SK-N-SH (cell line): Measurements from ENCODE around the gene KLHL12. TPM values are rescaled to one million over a fixed set of nuclear protein-coding genes. Genes with fewer than 3 reads are reported as not detected.

Source experiments
- CTCF ChIA-PET: fragments of 300-600, 350-600 bp; formaldehyde crosslinking; extraction: SDS; loops from one replicate; lab custom pipeline; 2021; lab: Yijun Ruan, JAX
- POLR2A ChIA-PET: fragments of 350-600 bp; sonication (Branson Sonifier 250); formaldehyde crosslinking; extraction: SDS; loops from one replicate; lab custom pipeline; 2020; ENCODE audit warnings: antibody characterized with exemption, inconsistent platforms; lab: Yijun Ruan, JAX
- DNase-seq: peaks from one replicate; pipeline ENCODE4 v3.0.0; 2012
- H2AFZ ChIP-seq: fragments of 200-600 bp; sonication (generic); 2 replicates; pipeline ENCODE4 v1.8.1; 2016; ENCODE audit warnings: antibody characterized with exemption, mild to moderate bottlenecking, low read depth
- H3F3A ChIP-seq: fragments of 200-600 bp; sonication (generic); replicated peaks from 2 replicates; pipeline ENCODE3; 2016; ENCODE audit warnings: antibody characterized with exemption, mild to moderate bottlenecking; ENCODE audit not compliant: insufficient read depth
- H3K27ac ChIP-seq, 2 experiments: fragments of 200-500 bp in 1 of 2; fragments of 200-600 bp in 1 of 2; sonication (Bioruptor generic) in 1 of 2; sonication (generic), shearing (Covaris generic) in 1 of 2; 2 replicates each; pipeline versions ENCODE4 v1.5.1 to v1.6.1; 2014 to 2016; ENCODE audit warnings: low read depth in 2 of 2, inconsistent platforms in 1 of 2, low read length in 1 of 2, mild to moderate bottlenecking in 1 of 2, mixed read lengths in 1 of 2
- H3K27me3 ChIP-seq: fragments of 200-600 bp; sonication (generic), shearing (Covaris generic); 2 replicates; pipeline ENCODE4 v1.6.1; 2016; ENCODE audit warnings: mixed run types; ENCODE audit not compliant: insufficient read depth
- H3K36me3 ChIP-seq, 2 experiments: fragments of 200-500 bp in 1 of 2; fragments of 200-600 bp in 1 of 2; sonication (Bioruptor generic) in 1 of 2; sonication (generic) in 1 of 2; replicated peaks in 1 of 2; 2 replicates each; pipeline versions ENCODE3 to v1.5.1; 2014 to 2016; ENCODE audit warnings: low read length in 1 of 2, mild to moderate bottlenecking in 1 of 2; ENCODE audit not compliant: insufficient read depth in 2 of 2, control insufficient read depth in 1 of 2
- H3K4me1 ChIP-seq, 2 experiments: fragments of 200-500 bp in 1 of 2; fragments of 200-600 bp in 1 of 2; sonication (Bioruptor generic) in 1 of 2; sonication (generic), shearing (Covaris generic) in 1 of 2; 2 replicates each; pipeline versions ENCODE4 v1.5.1 to v1.6.1; 2014 to 2016; ENCODE audit warnings: low read depth in 1 of 2, low read length in 1 of 2, mixed run types in 1 of 2; ENCODE audit not compliant: insufficient read depth in 2 of 2, control insufficient read depth in 1 of 2
- H3K4me2 ChIP-seq: fragments of 200-600 bp; sonication (generic), shearing (Covaris generic); 2 replicates; pipeline ENCODE4 v1.6.1; 2017; ENCODE audit warnings: mixed run types
- H3K4me3 ChIP-seq, 2 experiments: fragments of 200-500 bp in 1 of 2; fragments of 200-600 bp in 1 of 2; sonication (Bioruptor generic) in 1 of 2; sonication (generic), shearing (Covaris generic) in 1 of 2; 2 replicates each; pipeline versions ENCODE4 v1.5.1 to v1.8.1; 2014 to 2016; ENCODE audit warnings: low read depth in 2 of 2, inconsistent platforms in 1 of 2, low read length in 1 of 2, mild to moderate bottlenecking in 1 of 2, mixed read lengths in 1 of 2, moderate library complexity in 1 of 2
- H3K79me2 ChIP-seq: fragments of 200-600 bp; sonication (generic); 2 replicates; pipeline ENCODE4 v1.8.1; 2017; ENCODE audit warnings: mild to moderate bottlenecking; ENCODE audit not compliant: insufficient read depth
- H3K9ac ChIP-seq: fragments of 200-600 bp; sonication (generic); 2 replicates; pipeline ENCODE4 v1.6.1; 2017; ENCODE audit warnings: mixed run types
- H3K9me2 ChIP-seq: fragments of 200-600 bp; sonication (generic); 2 replicates; pipeline ENCODE4 v1.6.1; 2017; ENCODE audit warnings: mixed run types
- H3K9me3 ChIP-seq: fragments of 200-600 bp; sonication (generic); 2 replicates; pipeline ENCODE4 v1.6.1; 2017; ENCODE audit warnings: mixed run types, mild to moderate bottlenecking, moderate library complexity
- H4K20me1 ChIP-seq: fragments of 200-600 bp; sonication (generic); 2 replicates; pipeline ENCODE4 v1.6.1; 2017; ENCODE audit warnings: mild to moderate bottlenecking, mixed run types; ENCODE audit not compliant: insufficient read depth
- GABPA ChIP-seq: IDR thresholded peaks from 2 replicates; pipeline ENCODE4 v1.4.0; 2012; ENCODE audit warnings: low read depth, mild to moderate bottlenecking
- MXI1 ChIP-seq: IDR thresholded peaks from 2 replicates; pipeline ENCODE4 v1.6.1; 2012; ENCODE audit warnings: mild to moderate bottlenecking, low read depth, low read length, improper control_type of control experiment
- NRF1 ChIP-seq: IDR thresholded peaks from 2 replicates; pipeline ENCODE4 v1.6.1; 2012; ENCODE audit warnings: low read depth, mild to moderate bottlenecking, low read length
- RCOR1 ChIP-seq: fragments of 150-350 bp; IDR thresholded peaks from 2 replicates; pipeline ENCODE4 v1.6.1; 2017; ENCODE audit warnings: antibody characterized with exemption, low read length
- SIN3A ChIP-seq: IDR thresholded peaks from 2 replicates; pipeline ENCODE4 v1.6.1; 2012; ENCODE audit warnings: low read depth, mild to moderate bottlenecking, low read length, moderate library complexity, borderline replicate concordance
- WGBS: methylation state at CpG from one replicate; pipeline ENCODE4 v1.1.6; 2017; ENCODE audit warnings: low lambda C conversion rate; 5-methylcytosine and 5-hydroxymethylcytosine counted together
- polyA plus RNA-seq, 3 experiments: library from polyadenylated mRNA; depleted of rRNA; stranded (reverse); fragments of >200 nt; gene quantifications; 2 replicates each; pipeline ENCODE4 v1.2.3, GENCODE V29; 2012
- small RNA-seq, 7 experiments: library from RNA; depleted of rRNA; stranded (forward); fragments of <200 nt; gene quantifications; one replicate each; pipeline ENCODE3, GENCODE V24; 2012

The KLHL12 gene
- polyA plus RNA-seq, 1 of the 3 experiments (the other 2 are of a cell fraction), result 22.6 TPM

- H3K27me3 ChIP-seq, result no peaks in the 10 kb centered on the region
- no peak overlapping the region for H3K4me2 ChIP-seq
- H3K4me3 ChIP-seq, result no peak overlapping the region
- no peaks in the 10 kb centered on the region for H4K20me1 ChIP-seq
- H3K9me2 ChIP-seq, result no peaks in the 10 kb centered on the region
- WGBS, result 82% methylated on average over 11 of the region's 11 CpGs
- no peak overlapping the region for H3K9ac ChIP-seq
- H3K36me3 ChIP-seq, result no peaks in the 10 kb centered on the region
- TF ChIP-seq MXI1 (no peak), GABPA (no peak), SIN3A (no peak), NRF1 (no peak), RCOR1 (no peak)
- DNase-seq, result no peak
- H3F3A ChIP-seq, result no peaks in the 10 kb centered on the region
- ChIA-PET CTCF (interaction anchor here (0.6 to 1.3 kb wide), 3 partner anchors 11 to 123 kb away, joined by 3 read pairs; no protein-coding TSS in a partner anchor), POLR2A (no interaction called here)
- no peaks in the 10 kb centered on the region for H3K4me1 ChIP-seq
- H3K9me3 ChIP-seq, result no peaks in the 10 kb centered on the region
- H3K79me2 ChIP-seq, result no peaks in the 10 kb centered on the region
- H3K27ac ChIP-seq, result no peak overlapping the region
- no peak overlapping the region for H2AFZ ChIP-seq
Measured at GRCh38 chr1:202843081-202843480, 84.0 kb downstream of the KLHL12 start.

Small RNA genes within 50 kb of the gene (small RNA-seq; reads per million reads assigned to genes)
- gene RF00019, result 0 reads per million in 7 experiments

Other genes starting within 250 kb of the KLHL12 start
- gene SYT2, start 216.8 kb downstream of the KLHL12 start, polyA plus RNA-seq (2012; rRNA removed), result 0.03 and 0.05 TPM in 2 replicates
- gene KDM5B, start 118.8 kb downstream of the KLHL12 start, polyA plus RNA-seq (2012; rRNA removed), result 21.7 and 25.1 TPM in 2 replicates
- gene PCAT6, start 116.3 kb downstream of the KLHL12 start, polyA plus RNA-seq (2012; rRNA removed), result 5.1 and 6.9 TPM in 2 replicates
- gene RABIF, start 38.1 kb downstream of the KLHL12 start, polyA plus RNA-seq (2012; rRNA removed), result 10.7 and 11.6 TPM in 2 replicates
- 82.2 and 125 TPM in 2 replicates for gene ADIPOR1, start 31.1 kb upstream of the KLHL12 start, polyA plus RNA-seq (2012; rRNA removed)
- gene CYB5R1, start 40.0 kb upstream of the KLHL12 start, polyA plus RNA-seq (2012; rRNA removed), result 27.5 and 29.1 TPM in 2 replicates
- gene TMEM183A, start 80.1 kb upstream of the KLHL12 start, polyA plus RNA-seq (2012; rRNA removed), result 47.9 and 62.2 TPM in 2 replicates
- 4.4 and 5.5 TPM in 2 replicates for gene PPFIA4, start 99.3 kb upstream of the KLHL12 start, polyA plus RNA-seq (2012; rRNA removed)
- gene MYOG, start 158.8 kb upstream of the KLHL12 start, polyA plus RNA-seq (2012; rRNA removed), result not detected in 2 replicates
- gene ADORA1, start 200.5 kb upstream of the KLHL12 start, polyA plus RNA-seq (2012; rRNA removed), result 3.2 and 4.8 TPM in 2 replicates
- 0.12 TPM in 1 of 2 replicates, not detected in the other for gene MYBPH, start 248.6 kb upstream of the KLHL12 start, polyA plus RNA-seq (2012; rRNA removed)